H54 (cell line): ENCODE results near the gene CHMP1B.

ENCODE experiments used
- DNase-seq: peaks from one replicate; pipeline ENCODE4 v3.0.0; 2011; ENCODE audit warnings: low spot score, mixed read lengths; ENCODE audit not compliant: insufficient read length
- FAIRE-seq: peaks from 3 replicates; lab custom pipeline; 2011; peaks lifted over from hg19 to GRCh38; lab: Jason Lieb, UNC
- POLR2A ChIP-seq: IDR thresholded peaks from 2 replicates; pipeline ENCODE4 v1.6.1; 2011; ENCODE audit warnings: low read depth, mild to moderate bottlenecking, low read length

CHMP1B gene

DNA sequence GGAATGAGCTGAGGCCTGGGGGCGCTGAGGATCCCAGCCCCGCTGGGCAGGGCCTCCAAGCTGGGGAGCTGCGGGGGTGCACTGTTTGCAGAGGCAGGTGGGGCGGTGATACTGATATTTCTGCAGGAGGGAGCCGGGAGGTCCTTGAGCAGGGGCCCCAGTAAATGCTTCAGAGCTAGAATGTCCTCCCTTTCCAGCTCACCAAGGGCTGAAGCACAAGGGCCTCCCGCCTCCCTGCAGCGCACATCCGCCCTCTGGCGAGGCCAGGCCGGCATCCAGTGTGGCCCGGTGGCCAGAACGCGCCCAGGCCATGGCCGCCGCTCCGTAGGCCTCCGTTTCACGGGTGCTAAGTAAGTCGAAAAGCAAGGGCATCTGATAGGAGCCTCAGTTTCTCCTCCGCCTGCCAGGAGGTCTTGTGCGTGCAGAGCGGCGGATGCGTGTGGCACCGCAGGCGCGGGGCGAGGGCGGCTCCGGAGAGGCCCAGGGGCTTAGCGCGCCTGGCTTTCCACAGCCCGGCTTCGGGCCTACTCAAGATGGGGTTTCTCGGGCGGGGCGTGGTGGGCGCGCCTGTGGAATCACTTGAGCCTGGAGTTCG lies 29.5 kb upstream of the CHMP1B start:
- FAIRE-seq (no peak), DNase-seq (no peak)
- TF ChIP-seq POLR2A: no peak

DNA sequence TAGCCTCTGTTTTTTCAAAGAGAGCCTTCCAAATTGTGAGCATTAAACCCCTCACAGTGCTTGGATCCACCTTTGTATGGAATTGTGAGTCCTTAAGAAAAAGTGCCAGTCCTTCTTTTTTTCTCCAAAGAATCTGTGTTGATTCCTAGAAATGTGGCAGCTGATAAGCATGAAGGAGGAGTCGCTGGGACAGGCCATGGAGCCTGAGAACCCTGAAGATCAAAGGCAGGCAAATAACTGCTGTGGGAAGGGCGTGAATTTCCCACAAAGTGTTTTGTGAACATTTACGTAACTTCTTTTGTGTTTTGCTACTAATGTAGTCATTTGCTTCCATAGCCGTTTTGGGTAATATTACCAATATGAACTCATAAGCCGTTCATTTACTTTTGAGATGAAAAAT lies 27.7 kb upstream of the CHMP1B start:
- DNase-seq (no peak), FAIRE-seq (no peak)
- TF ChIP-seq POLR2A: no peak

- FAIRE-seq (no peak), DNase-seq (no peak)
- no peak for TF ChIP-seq POLR2A
These were observed 24.4 kb upstream of the CHMP1B start for GRCh38 chr18:11826836-11827235.

DNA sequence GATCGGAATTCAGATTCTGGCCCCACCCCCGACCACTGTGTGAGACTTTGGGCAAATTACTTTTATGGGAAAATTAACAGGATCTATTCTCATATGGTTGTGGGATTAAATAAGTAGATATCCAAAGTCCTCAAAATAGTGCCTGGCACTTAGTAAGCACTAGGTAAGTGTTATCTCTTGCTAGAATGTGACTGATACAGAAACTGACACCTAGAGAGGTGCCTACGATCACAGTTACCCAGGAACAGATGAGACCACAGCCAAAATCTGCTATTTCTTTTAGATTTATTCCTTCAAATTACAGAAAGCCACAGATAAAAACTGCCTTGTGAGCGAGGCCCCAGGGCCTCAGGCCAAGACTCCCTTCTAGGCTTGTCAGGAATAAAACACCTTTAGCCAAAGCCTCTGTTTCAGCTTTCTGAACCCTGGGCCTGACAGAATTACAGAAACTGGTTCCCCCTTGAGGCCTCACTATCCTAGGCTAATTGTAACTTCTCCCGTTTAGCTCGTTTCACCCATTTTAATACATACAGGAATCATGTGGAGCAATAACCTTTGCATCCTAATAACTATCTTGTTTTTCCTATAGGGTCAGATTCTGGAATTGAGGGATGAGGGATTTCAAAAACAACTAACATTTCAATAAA lies 22.3 kb upstream of the CHMP1B start:
- FAIRE-seq (no peak), DNase-seq (no peak)
- TF ChIP-seq POLR2A: no peak

GRCh38 chr18:11830585-11830984 lies 20.6 kb upstream of the CHMP1B start:
- FAIRE-seq: no peak
- no peak for TF ChIP-seq POLR2A

GRCh38 chr18:11831921-11832320 lies 19.3 kb upstream of the CHMP1B start:
- TF ChIP-seq POLR2A: no peak

More at GRCh38 chr18:11830585-11830984, 20.6 kb upstream of the CHMP1B start:
- no peak for DNase-seq

DNA sequence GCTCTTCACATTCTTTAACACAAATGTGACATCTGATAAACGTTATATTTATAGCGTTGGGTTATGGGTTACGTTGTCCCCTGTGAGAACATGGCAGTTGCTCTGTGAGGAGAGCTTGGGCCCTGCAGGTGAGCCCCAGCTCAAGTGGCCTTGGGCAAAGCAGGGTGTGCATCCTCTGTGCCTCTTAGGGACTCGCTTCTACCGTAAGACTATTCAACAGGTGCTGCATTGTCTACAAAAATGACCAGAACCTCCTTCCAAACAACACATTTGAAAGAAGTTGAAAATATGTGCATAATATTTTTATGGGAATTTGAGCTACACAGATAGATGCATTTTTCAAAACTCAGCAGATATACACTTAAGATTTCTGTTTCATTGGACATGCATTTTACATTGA lies 16.4 kb upstream of the CHMP1B start:
- DNase-seq: no peak
- no peak for FAIRE-seq

More at GRCh38 chr18:11831921-11832320, 19.3 kb upstream of the CHMP1B start:
- DNase-seq (no peak), FAIRE-seq (no peak)

DNA sequence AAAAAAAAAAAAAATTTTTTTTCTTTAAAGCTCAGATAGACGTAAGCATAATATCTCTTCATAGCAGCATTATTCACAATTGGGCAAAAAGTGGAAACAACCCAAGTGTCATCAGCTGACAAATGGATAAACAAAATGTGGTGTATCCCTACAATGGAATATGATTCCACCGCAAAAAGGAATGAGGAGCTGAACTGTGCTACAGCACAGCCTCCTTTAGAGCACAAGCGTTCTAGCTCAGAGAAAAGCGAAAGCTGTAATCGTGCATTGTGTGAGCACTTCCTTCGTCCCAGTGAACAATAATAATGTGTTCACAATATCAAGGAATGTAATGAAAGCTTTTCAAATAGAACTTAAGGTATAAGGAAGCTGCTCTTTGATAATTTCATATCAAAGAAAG lies 11.7 kb upstream of the CHMP1B start:
- DNase-seq (no peak), FAIRE-seq (no peak)
- no peak for TF ChIP-seq POLR2A

More for the DNA sequence above, 16.4 kb upstream of the CHMP1B start:
- TF ChIP-seq POLR2A: no peak

- TF ChIP-seq POLR2A: no peak
- FAIRE-seq (no peak), DNase-seq (no peak)
These were observed 10.7 kb upstream of the CHMP1B start for GRCh38 chr18:11840493-11840892.

- no peak for DNase-seq
- FAIRE-seq: no peak
- no peak for TF ChIP-seq POLR2A
These were observed 8.7 kb upstream of the CHMP1B start for GRCh38 chr18:11842562-11842961.

- TF ChIP-seq POLR2A: no peak
- DNase-seq (no peak), FAIRE-seq (no peak)
These were observed 6.8 kb upstream of the CHMP1B start for GRCh38 chr18:11844436-11844835.

GRCh38 chr18:11845654-11846053 lies 5.6 kb upstream of the CHMP1B start:
- no peak for DNase-seq
- TF ChIP-seq POLR2A: no peak
- no peak for FAIRE-seq

- no peak for DNase-seq
- no peak for FAIRE-seq
- TF ChIP-seq POLR2A: no peak
These were observed 3.4 kb upstream of the CHMP1B start for GRCh38 chr18:11847811-11848210.

GRCh38 chr18:11849279-11849678 lies 1.9 kb upstream of the CHMP1B start:
- TF ChIP-seq POLR2A: no peak
- FAIRE-seq: no peak

More at GRCh38 chr18:11849279-11849678, 1.9 kb upstream of the CHMP1B start:
- DNase-seq: no peak
